HG02852 (cell line): ENCODE data around the gene INTS11.

Experiments
- ATAC-seq: cut with Tn5 transposase; IDR thresholded peaks from one replicate; pipeline ENCODE4 v1.9.1; 2021; ENCODE audit warnings: mild to moderate bottlenecking, moderate library complexity; ENCODE audit not compliant: unreplicated experiment

The INTS11 gene

DNA sequence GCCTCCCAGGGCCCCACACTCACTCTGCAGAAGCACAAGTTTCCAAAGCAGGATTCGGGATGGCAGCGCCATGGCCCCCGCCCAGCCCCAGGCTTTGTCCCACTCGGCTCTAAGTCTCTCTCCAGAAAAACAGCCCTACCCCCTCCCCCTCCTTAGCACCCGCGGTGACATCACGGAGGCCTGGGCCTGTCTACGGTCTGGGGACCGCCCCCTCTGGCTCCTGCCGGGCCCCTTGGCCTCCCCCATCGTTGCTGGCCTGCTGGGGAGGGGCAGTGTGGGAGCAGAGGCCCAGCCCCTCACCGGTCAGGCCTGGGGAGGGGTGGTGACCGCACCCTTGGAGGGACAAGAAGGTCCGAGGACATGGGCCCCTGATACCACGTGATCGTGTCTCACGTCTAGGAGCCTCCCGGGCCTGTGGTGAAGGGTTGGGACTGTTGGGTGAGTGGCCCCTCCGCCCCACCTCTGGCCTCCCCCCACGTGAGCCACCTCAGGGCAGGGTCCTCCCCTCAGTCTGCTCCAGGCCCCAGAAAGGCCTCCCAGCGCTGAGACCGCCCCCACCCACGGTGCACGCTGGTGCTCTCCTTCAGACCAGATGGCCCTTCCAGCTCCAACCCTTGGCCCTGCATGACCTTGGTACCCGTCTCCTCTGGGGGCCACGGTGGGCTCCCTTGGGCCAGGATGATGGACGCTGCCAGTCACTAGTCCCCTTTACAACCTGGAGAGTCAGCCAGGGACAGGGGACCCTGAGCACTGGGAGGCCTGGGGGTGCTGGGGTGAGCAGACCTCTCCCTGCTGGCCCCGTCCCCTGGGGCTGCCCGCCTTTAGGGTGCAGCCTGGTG lies 34.2 kb upstream of the INTS11 start, which contains the start of gene MXRA8:
Gene MXRA8 (minus strand): TSS at position 123 of the 839 bp plus-strand sequence. CDS start 51 bp downstream, at position 72.
- ATAC-seq = no peak

GRCh38 chr1:1357871-1358432 lies 33.5 kb upstream of the INTS11 start:
- no peak for ATAC-seq

- no peak for ATAC-seq
Observed at GRCh38 chr1:1356796-1357401, 32.4 kb upstream of the INTS11 start.

DNA sequence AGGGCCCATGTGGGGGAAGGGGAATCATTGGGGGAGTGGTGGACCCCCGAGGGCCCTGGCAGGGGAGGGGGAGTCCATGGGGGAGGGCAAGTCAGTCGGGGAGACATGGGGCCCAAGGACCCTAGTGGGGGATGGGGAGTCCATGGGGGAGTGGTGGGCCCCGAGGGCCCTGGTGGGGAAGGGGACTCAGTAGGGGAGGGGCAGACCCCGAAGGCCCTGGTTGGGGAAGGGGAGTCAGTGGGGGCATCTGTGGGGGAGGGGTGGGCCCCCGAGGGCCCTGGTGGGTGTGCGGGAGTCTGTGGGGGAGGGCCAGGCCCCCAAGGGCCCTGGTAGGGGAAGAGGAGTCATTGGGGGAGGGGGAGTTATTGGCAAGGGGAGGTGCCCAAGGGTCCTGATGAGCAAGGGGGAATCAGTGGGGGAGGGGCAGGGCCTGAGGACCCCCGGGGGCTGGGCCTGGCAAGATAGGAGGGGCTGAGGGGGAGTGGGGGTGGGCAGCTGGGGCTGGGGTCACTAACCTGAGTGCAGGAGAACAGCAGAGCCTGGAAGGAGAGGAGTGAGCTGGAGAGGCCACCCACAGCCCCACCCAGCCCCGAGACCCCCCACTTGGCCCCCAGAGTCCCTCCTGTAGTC lies 31.8 kb upstream of the INTS11 start:
- ATAC-seq = no peak

DNA sequence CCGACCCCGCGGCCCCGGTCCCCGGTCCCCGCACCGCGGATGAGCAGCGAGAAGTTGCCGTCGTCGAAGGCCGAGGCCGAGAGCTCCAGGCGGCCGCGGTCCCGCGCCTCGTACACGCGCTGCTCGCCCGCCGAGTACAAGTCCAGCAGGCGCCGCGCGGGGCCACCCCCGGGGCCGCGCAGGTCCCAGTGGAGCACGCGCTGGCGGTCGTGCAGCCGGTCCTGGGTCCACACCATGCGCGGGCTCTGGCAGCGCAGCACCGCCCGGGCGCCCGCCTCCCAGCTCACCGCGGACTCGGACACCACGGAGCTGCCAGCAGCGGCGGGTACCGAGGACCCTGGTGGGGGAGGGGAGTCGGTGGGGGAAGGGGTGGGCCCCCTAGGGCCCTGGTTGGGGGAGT lies 31.0 kb upstream of the INTS11 start:
- no peak for ATAC-seq

DNA sequence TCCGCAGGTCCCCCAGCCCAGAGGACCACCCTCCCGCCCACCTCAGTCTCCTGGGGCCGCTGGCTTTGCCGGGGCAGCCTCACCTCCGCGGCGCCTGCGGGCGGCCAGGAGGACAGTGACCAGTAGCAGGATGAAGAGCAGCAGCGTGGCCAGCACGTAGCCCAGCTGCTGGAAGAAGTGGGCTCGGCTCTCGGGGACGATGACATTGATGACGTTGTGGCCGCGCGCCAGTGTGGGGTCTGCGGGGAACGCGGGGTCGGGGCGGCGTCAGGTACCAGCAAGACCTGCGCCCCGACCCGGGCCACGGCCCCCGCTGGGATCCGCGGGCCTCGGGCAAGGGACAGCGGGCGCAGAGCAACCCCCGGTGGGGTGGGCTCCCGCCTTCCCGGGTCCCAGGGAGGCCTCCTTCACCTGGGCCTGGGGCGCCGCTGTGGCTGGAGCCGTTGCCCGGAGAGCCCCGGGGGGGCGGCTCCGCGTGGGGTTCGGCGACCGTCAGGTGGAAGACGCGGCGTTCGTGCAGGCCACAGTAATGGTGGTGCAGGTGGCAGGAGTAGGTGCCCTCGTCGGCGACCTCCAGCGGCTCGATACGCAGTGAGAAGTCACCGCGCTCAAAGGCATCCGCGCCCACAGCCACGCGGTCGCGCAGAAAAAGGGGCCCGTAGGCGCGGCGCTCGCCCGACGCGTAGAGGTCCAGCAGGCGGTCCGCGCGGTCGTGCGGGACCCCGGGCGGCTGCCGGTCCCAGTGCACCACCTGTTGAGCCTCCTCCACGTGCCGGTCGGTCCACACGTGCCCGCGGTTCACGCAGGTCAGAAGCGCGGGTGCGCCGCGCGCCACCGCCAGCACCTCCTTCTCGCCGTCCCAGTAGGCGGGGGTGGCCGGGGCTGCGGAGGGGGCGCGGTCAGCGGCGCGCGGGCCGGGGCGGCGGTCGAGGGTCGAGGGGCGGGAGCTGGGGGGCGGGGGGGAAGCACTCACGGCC lies 30.1 kb upstream of the INTS11 start:
- ATAC-seq = no peak

- no peak for ATAC-seq
Observed at GRCh38 chr1:1353389-1354151, 29.1 kb upstream of the INTS11 start.

GRCh38 chr1:1352786-1353388 lies 28.4 kb upstream of the INTS11 start:
- no peak for ATAC-seq

DNA sequence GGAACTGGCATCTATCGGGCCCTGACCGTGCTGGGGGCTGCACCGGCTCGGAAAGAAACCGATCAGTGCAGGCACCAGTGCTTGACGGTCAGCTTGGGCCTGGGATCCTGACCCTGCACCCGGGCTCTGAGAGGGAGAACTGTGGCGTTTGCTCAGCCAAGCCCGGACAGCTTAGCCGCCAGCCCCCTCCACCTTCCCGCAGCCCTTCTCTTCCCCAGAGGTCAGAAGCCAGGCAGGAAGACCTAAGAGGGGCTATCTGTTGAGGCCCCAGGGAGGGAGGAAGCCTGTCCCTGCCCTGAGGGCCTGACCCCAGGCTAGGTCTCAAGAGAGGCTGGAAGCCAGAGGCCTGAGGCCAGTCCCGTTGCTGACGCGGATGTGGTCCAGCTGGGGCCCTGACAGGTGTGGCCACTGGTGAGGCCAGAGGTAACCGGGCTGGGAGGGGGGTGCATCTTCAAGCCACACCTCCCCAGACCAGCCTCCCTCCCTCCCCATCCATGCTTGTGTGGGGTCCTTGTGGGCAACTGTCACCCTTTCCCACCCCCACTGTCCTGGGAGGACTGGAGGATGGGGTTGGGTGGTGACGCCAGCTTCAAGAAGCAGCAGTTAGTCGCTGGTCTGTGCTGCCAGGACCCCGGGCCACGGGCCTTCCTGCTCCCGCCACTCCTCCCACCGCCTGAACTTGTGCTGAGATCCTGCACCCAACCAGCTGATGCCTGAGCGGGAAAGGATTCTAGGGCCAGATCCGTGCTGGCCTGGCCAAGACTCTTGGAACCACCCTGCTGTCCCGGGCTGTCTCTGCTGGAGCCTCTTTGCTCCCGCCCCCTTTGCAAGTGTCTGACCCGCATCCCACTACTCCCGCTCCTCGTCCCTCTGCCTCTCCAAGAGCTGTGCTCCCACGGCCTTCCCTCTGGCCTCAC lies 27.3 kb upstream of the INTS11 start:
- no peak for ATAC-seq

GRCh38 chr1:1349256-1350012 lies 25.0 kb upstream of the INTS11 start, which contains the start of gene DVL1:
TSS of gene DVL1 (minus strand) at chr1:1349418. CDS start at chr1:1349065, 353 bp downstream.
- peak; percentile 50 for ATAC-seq

GRCh38 chr1:1348420-1349255 lies 24.2 kb upstream of the INTS11 start:
- ATAC-seq = peak; percentile 34

GRCh38 chr1:1347663-1348419 lies 23.4 kb upstream of the INTS11 start:
- no peak for ATAC-seq

- no peak for ATAC-seq
Observed at GRCh38 chr1:1347026-1347595, 22.7 kb upstream of the INTS11 start.

DNA sequence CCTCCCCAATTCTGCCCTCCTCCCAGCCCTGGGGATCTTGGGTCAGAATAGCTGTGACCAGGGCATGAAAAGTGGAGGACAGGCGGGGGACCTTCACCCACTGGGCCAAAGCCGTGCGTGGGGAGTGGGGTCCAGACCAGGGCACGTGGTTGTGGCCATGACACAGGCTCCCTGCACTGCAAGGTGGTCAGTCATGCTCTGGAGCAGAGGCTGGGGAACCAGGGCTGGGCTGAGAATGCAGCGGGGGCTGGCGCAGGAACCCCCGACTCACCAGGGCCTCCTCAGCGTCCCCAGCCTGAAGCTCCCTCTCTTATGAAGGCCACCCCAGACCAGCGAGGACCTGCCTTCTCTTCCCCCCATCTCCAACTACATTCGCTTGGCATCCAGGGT lies 22.0 kb upstream of the INTS11 start:
- ATAC-seq = no peak

GRCh38 chr1:1345860-1346500 lies 21.5 kb upstream of the INTS11 start:
- no peak for ATAC-seq
